Prostate gland (tissue), 2 donors: Measurements from ENCODE around the gene VAC14. TPM values are rescaled to one million over a fixed set of nuclear protein-coding genes. Genes with fewer than 3 reads are reported as not detected.

Experiments
- DNase-seq: peaks from one replicate; pipeline ENCODE4 v3.0.0-alpha.2; 2019; ENCODE audit warnings: low spot score
- H3K27ac ChIP-seq, 2 donors: fragments of 200-600 bp; sonication (generic); 2 replicates each; pipeline ENCODE4 v1.5.1; 2017 to 2019
- H3K27me3 ChIP-seq: fragments of 200-600 bp; sonication (generic); replicated peaks from 2 replicates; pipeline ENCODE4 v1.5.1; 2019; ENCODE audit not compliant: insufficient read depth
- H3K36me3 ChIP-seq, 2 donors: fragments of 200-600 bp; sonication (generic); 1 replicate in 1 of 2; 2 replicates in 1 of 2; pipeline versions ENCODE4 v1.5.1 to v1.8.1; 2017 to 2019
- H3K4me1 ChIP-seq: fragments of 200-600 bp; sonication (generic); replicated peaks from 2 replicates; pipeline ENCODE4 v1.5.1; 2019
- H3K4me3 ChIP-seq, 2 donors: fragments of 200-600 bp; sonication (generic); 2 replicates each; pipeline ENCODE4 v1.5.1; 2017 to 2019
- H3K9me3 ChIP-seq: fragments of 200-600 bp; sonication (generic); 2 replicates; pipeline ENCODE4 v1.5.1; 2017
- POLR2A ChIP-seq: fragments of 450-650 bp; IDR thresholded peaks from one replicate; pipeline ENCODE4 v1.6.1; 2016; ENCODE audit warnings: antibody characterized with exemption, mild to moderate bottlenecking
- POLR2AphosphoS5 ChIP-seq: sonication (generic); formaldehyde crosslinking; IDR thresholded peaks from one replicate; pipeline ENCODE4 v1.6.1; 2017; ENCODE audit warnings: antibody characterized with exemption
- WGBS: methylation state at CpG from one replicate; pipeline ENCODE4 v1.1.5; 2018; 5-methylcytosine and 5-hydroxymethylcytosine counted together
- intact Hi-C: fragments of 100-400 bp; cut with DNase I; formaldehyde crosslinking; loops from one replicate; pipeline ENCODE4 v1.14.2; 2022
- total RNA-seq, 2 donors: library from RNA; depleted of rRNA; stranded (reverse); fragments of >200 nt; gene quantifications; one replicate each; pipeline ENCODE4 v1.1.0, GENCODE V29; 2016
- TF ChIP-seq, protein P1 (sequence below), 4 experiments: fragments of 200-600 bp in 2 of 4; fragments of 450-650 bp in 2 of 4; sonication (generic) in 2 of 4; IDR thresholded peaks; 1 replicate in 3 of 4; 2 replicates in 1 of 4; pipeline ENCODE4 v1.5.1; 2016 to 2019; ENCODE audit warnings: antibody characterized with exemption in 4 of 4, mild to moderate bottlenecking in 2 of 4, moderate library complexity in 2 of 4

VAC14 gene
- total RNA-seq, 2 donors from 2014 or later, result 30.3 to 66.8 TPM

DNA sequence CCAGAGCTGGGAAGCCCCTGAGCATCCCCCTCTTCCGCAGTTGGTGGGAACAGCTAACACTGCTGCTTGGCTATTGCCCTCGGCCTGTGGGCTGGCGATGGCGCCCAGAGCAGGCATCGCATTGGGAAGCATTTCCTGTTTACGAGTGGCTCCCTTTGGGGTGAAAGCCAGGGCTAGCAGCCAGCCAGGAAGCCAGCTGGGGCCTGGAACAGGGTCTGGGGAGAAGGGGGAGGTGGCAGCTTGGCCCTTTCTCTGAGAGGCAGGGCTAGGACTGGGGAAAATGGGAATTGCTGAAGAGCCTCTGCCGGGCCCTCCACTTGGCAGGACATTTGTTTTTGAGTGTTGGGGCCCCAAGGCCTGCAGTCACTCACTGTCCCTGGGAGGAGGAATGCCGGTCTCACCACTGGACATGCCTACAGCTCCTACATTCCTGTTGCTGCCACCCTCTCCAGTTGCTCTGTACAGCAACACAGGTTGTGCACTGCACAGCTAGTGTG, 112.7 kb downstream of the VAC14 start:
- no peaks in the 10 kb centered on the region for H3K36me3 ChIP-seq
- intact Hi-C loops, result no loop called here
- WGBS, result 13% methylated on average over 6 of the region's 8 CpGs
- H3K9me3 ChIP-seq, result no peaks in the 10 kb centered on the region
- peak; percentile 63 for DNase-seq
- H3K27me3 ChIP-seq, result no peaks in the 10 kb centered on the region
- peak overlapping the region; percentile 82 to 92 for H3K27ac ChIP-seq
- no peak overlapping the region for H3K4me3 ChIP-seq
- H3K4me1 ChIP-seq, result peaks cover 28% of the 10 kb centered on the region
- no peak for TF ChIP-seq POLR2A
- TF ChIP-seq, protein P1, sequence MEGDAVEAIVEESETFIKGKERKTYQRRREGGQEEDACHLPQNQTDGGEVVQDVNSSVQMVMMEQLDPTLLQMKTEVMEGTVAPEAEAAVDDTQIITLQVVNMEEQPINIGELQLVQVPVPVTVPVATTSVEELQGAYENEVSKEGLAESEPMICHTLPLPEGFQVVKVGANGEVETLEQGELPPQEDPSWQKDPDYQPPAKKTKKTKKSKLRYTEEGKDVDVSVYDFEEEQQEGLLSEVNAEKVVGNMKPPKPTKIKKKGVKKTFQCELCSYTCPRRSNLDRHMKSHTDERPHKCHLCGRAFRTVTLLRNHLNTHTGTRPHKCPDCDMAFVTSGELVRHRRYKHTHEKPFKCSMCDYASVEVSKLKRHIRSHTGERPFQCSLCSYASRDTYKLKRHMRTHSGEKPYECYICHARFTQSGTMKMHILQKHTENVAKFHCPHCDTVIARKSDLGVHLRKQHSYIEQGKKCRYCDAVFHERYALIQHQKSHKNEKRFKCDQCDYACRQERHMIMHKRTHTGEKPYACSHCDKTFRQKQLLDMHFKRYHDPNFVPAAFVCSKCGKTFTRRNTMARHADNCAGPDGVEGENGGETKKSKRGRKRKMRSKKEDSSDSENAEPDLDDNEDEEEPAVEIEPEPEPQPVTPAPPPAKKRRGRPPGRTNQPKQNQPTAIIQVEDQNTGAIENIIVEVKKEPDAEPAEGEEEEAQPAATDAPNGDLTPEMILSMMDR (IDR thresholded peaks at IDR 0.05), result no peak
- peak; percentile 63 for TF ChIP-seq POLR2AphosphoS5

DNA sequence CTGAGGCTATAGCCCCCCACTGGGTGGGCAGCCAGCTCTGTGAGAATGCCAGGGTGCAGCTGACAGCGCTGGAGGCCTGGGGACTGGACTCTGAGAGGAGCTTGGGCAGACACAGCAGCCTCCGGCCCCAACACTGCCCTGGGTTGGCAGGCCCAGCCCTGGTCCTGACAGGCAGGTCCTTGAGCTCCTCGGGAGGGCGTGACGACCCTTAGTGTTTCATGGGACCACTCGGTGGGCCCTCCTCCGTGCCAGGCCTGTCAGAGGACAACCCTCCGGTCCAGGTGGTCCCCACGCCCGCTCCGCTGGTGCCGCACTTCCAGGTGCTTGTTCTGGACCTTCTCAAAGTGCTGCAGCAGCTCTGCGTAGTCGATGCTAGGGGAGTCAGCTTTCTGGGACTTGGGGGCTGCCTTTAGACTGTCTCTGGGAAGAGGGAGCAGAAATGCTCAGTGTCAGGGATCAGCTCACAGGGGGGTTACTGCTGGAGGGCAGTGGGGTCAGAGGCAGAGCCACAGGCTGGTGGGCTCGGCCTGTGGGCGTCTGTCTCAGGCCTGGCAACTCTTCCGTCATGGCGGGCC, 113.2 kb downstream of the VAC14 start:
- Histone ChIP-seq H3K27me3 (no peaks in the 10 kb centered on the region), H3K27ac (peak overlapping the region; percentile 82 to 92), H3K36me3 (no peaks in the 10 kb centered on the region), H3K4me3 (no peak overlapping the region), H3K4me1 (peaks cover 33% of the 10 kb centered on the region), H3K9me3 (no peaks in the 10 kb centered on the region)
- DNase-seq, result no peak
- WGBS, result 73% methylated on average over 15 of the region's 18 CpGs
- TF ChIP-seq POLR2A (no peak), POLR2AphosphoS5 (no peak)
- TF ChIP-seq, protein P1 (IDR thresholded peaks at IDR 0.05), result no peak
- intact Hi-C loops, result no loop called here

DNA sequence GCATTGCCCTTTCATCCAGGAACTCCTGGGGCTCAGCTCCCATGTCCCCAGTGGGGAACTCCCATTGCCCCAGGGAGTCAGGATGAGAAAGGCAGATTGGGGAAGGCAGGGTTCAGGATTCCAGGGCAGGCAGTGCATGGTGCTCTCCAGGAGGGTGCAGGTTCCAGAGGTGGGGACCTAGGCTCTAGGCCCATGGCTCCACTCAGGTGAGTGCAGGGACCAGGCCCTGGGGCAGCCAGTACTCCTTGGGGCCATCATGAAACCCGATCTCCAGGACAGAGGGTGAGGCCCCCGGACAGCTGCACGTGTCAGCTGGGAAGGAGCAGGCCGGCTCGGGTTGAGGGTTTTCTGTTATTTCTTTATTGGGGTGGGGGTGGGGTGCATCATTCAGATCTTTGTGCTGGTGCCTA, 113.9 kb downstream of the VAC14 start:
- intact Hi-C loops, result no loop called here
- WGBS, result 50% methylated on average over 1 of the region's 5 CpGs
- H3K4me3 ChIP-seq, result no peak overlapping the region

DNA sequence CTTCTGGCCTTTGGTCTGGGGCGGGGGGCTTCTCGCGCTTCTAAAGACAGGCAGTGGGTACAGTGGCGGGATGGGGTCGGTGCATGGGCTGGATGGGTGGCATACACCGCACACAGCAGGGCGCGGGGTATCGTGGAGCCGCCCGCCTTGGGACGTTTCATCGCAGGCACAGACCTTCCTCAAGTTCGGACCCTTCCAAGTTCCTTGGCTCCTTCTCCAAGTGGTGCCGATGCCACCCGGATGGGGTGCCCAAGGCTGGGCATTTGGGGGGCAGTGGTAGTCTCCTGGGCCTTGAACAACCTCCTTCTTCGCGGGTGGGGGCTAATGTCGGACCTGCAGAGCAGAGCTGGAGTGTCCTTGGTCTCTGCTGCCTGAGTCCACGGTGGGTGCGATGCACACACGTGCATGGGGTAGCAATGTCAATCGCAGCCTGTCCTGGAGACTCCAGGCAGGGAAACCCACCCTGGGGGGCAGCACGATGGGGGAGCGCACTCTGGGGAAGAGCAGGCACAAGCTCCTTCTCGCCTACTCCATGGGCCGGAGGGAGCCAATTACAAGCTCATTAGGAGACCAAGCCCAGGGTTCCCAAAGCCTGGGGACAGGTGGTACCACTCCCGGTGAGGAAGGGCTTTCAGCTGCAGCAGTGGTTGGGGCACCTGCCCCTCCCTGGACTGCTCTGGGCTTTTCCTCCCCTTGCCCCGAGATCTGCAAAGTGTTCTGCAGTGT, 114.4 kb downstream of the VAC14 start:
- peak overlapping the region; percentile 37 to 65 for H3K4me3 ChIP-seq
- no peaks in the 10 kb centered on the region for H3K9me3 ChIP-seq
- no peak for DNase-seq
- H3K27me3 ChIP-seq, result no peaks in the 10 kb centered on the region
- 29% methylated on average over 22 of the region's 29 CpGs for WGBS
- TF ChIP-seq, protein P1 (IDR thresholded peaks at IDR 0.05), result no peak
- no peak for TF ChIP-seq POLR2AphosphoS5
- no peak for TF ChIP-seq POLR2A
- H3K36me3 ChIP-seq, result no peaks in the 10 kb centered on the region
- intact Hi-C loops, result no loop called here
- peak overlapping the region; percentile 82 to 92 for H3K27ac ChIP-seq
- H3K4me1 ChIP-seq, result peaks cover 44% of the 10 kb centered on the region

More for the DNA sequence above, 113.9 kb downstream of the VAC14 start:
- peaks cover 38% of the 10 kb centered on the region for H3K4me1 ChIP-seq
- no peaks in the 10 kb centered on the region for H3K27me3 ChIP-seq
- no peak for DNase-seq
- H3K27ac ChIP-seq, result peak overlapping the region; percentile 82 to 92
- TF ChIP-seq, protein P1 (IDR thresholded peaks at IDR 0.05), result no peak
- TF ChIP-seq POLR2AphosphoS5 (no peak), POLR2A (no peak)
- H3K9me3 ChIP-seq, result no peaks in the 10 kb centered on the region
- no peaks in the 10 kb centered on the region for H3K36me3 ChIP-seq
